Measurements from ENCODE around the gene ZNRF2.

Gene ZNRF2

DNA sequence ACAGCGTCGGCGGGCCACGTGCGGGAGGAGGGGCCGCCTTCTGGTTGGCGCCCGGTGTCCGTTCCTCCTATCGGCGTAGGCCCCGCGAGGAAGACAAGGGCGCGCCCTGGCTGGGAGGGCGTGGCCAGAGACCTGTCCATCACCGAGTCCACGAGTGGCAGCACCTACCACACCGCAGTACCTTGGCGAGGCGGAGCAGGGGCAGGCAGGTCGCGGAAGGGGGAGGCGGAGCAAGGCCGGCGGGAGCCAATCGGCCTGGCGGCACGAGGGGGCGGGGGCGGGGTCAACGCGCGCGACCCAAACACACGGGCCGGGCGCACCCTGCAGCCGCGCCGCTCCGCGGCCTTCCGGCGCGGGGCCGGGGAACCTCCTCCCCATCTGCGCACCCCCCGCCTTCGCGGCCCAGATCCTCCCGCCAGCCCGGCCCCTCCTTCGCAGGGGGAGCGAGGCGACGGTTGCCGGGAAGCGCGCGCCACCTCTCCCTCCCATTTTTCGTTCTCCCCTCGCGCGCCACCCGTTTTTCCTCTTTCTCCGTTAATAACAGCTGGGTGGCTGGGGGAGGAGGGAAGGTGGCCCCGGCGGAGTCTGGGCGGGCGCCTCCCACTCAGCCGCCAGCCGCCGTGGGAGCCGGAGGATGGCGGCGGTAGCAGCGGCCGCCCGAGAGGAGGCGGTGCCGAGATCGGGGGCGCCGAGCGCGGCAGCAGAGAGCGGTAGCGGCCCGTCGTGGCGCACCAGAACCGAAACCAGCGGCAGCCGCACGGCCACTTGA is at the start of gene ZNRF2:
TSS of gene ZNRF2 (plus strand) at position 300 of the 769 bp plus-strand sequence. CDS start 761 bp downstream, outside the sequence.
- in situ Hi-C loops (cut with MboI; ENCODE audit: low sequenced_read_pairs) = no loop called here

DNA sequence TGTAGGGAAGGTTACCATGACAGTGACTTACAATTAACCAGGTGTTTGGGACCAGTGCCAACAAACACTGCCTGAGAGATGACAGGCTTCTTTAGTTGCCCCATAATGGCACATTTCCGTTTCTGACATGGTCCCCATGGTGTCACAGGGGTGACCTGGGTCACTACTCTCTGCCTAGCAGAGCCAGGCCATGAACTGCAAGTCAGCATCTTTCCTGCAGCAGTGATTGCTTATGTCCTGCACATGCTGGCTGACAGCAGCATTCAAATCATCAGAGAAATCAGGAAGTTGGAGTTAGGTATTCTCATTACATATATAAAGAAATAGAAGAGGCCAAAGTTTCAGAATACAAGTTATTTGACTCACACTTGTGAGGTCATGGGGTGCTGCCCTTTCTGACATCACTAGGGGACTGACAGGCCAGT is 47.1 kb upstream of the ZNRF2 start:
- in situ Hi-C loops (cut with MboI; ENCODE audit: low sequenced_read_pairs) = no loop called here

DNA sequence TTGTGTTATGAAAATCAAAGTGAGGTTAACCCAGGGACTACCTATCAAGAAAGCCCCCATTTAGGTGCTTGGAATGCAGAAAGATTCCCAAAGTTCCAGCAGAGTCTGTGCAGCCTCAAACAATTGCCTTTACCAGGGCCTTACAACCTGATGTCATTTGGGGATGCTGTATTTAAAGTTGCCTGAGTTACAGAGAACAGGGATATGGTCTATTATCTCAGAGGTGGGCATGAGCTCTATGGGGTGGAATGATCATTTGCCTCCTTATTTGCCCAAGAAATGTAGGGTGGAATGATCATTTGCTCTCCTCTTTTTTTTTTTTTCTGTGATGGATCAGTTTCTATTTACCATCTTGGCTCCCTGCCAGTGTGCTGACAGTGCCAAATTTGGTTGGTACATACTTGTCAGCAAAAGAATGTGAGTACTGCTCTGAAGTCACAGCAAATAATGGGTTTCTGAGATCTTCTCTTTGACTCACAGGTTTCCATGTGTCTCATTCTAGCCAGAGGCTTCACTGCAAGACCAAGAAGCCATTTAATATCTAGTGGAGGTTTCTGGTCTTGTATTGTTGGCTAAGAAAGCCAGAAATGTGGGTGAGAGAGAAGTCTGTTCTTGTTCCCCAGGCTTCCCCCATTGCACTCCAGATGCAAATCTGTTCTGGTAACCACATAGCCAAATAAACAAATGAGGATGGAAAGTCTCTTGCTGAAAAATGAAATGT is 45.5 kb upstream of the ZNRF2 start:
- in situ Hi-C loops (cut with MboI; ENCODE audit: low sequenced_read_pairs) = no loop called here

DNA sequence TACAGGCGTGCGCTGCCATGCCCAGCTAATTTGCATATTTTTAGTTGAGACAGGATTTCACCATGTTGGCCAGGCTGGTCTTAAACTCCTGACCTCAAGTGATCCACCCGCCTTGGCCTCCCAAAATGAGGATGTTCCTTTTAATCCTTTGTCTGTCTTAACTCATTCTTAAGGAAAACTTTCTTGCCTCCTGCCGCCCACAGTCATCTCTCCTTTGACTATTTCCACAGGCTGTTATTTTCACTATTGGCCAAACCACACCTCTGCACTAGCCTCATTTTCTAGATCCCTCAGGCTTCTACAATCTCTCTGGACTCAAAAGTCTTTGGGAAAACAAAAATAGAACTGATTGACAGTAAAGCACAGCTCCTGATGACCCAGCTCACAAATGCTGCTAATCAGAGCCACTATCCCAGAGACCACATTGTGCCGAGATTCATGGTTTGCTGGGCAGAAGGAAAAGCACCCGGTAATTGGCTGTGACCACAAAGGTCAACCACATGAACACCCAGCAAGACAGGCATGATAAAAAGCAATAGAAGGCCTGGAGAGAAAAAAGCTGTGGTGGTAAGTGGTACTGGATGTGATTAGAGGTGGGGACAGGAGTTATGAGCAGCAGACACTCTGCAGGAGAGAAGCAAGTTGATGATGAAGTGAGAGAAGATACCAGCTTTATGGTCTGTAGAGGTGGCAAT is 44.1 kb upstream of the ZNRF2 start:
- in situ Hi-C loops (cut with MboI; ENCODE audit: low sequenced_read_pairs) = no loop called here

DNA sequence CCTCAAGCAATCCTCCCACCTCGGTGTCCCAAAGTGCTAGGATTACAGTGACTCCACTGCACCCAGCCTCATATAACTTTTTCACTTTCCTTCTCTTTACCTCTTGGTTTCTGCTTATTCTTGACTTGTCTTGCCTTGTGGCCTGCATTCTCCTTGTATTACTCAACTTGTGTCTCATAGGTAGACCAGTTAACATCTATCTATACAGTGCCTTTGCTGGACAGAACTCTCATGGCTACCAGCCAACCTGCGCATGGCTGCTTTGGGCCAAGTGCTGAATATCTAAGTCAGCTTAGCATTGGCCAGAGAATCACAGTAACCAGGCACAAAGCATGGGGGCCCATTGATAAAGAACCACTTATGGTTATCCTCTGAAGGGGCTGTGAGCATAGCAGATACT is 42.6 kb upstream of the ZNRF2 start:
- in situ Hi-C loops (cut with MboI; ENCODE audit: low sequenced_read_pairs) = no loop called here

DNA sequence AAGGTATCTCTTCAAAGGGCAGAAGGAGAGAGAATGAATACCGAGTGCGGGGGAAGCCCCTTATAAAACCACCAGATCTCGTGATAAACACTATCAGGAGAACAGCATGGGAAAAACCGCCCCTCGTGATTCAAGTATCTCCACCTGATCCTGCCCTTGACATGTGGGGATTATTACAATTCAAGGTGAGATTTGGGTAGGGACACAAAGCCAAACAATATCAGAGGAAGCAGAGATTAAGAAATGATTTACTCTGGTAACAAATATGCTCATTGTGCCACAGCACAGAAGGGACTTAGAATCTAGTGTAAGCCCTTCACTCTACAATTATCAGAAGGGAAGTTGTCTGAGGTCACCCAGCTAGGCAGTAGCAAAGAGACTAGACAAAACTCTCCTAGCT is 40.1 kb upstream of the ZNRF2 start:
- in situ Hi-C loops (cut with MboI; ENCODE audit: low sequenced_read_pairs) = no loop called here

DNA sequence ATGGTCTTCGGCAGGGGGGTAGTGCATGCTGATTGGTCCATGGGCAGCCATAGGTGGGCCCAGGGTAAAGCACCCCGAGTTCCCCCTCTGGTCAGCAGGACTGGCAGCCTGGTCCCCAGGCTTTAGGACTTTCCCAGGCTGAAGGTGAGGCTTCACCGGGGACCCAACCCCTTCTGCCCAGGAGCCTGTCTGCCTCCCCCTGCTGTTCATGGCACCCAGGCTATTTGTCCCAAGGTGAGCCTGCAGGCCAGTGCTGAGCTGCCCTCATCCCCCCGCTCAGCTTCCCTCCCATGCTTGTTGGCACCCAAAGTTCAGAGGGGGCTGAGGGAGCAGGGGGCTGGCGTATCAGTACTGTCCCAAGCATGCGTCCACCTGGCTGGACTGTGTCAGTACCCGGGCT is 38.5 kb upstream of the ZNRF2 start:
- in situ Hi-C loops (cut with MboI; ENCODE audit: low sequenced_read_pairs) = no loop called here

DNA sequence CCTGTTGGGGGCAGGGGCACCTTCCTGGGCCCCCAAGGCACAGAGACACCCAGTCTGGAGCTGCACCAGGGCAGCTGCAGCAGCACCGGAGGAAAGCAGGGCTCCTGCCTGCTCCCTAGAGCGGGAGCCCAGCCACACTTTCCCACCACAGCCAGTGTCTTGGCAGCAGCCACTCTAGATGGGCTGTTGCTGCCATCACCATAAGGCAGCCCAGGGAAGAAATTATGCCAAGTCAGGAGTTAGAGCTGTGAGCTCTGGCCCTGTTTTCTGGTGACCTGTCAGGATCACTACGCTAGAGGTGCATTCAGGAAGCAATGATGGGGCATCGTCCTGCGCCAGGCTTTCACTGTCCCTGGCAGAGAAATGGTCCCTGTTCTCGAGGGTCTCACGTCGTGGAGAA is 38.0 kb upstream of the ZNRF2 start:
- in situ Hi-C loops (cut with MboI; ENCODE audit: low sequenced_read_pairs) = no loop called here

DNA sequence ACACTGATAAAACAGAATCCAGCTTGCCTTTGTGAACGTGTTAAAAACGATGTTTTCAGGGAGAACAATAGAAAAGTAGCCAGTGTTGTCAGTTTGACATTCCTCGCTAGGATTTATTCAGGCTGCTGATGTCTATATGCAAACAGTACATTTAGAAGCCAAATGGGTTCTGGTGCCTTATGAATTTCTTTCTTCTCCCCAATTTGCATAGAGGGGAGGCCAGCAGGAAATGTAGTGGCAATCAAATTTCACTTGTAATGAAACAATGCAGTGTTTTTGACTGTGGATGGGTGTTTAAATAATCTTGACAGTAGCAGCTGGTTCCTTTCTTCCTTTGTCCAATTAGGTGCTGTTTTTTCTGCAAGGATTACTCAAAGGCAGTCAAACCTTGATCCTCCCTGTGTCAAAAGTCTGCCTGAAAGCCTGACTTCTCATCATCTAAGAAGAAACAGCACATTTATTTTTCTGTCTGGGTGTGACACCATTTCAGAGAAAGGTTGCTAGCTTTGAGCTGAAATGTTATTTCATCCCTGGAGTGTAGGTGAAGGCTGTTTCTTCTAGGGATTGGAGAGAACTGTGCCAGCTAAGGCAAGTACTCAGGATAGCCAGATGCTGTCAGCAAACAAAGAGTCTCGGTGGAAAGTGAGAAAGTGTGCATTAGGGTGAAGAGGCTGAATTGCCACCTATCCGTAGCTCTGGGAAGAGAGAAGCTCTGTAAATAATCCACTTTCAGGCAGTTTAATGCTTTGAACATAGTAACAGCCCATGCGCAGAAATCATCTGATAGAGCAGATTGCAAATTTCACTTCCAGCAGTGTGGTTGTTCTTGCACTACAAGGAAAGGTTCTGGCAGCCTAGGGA is 36.6 kb upstream of the ZNRF2 start:
- in situ Hi-C loops (cut with MboI; ENCODE audit: low sequenced_read_pairs) = no loop called here

DNA sequence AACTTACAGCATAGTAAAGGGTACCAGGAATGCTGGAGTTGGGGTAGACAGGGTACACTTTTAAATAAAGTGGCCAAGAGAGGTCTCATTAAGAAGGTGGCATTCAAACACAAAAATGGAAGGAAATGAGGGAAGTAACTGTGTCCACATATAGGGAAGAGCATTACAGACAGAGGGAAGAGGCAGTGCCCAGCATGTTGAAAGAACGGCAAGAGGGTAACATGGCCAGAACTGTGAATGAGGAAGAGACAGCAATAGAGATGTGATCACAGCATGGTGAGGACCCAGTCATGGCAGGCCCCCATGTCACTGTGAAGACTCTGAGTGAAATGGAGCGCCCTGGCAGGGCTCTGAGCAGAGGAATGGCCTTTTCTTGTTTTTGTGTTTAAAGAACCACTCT is 35.1 kb upstream of the ZNRF2 start:
- in situ Hi-C loops (cut with MboI; ENCODE audit: low sequenced_read_pairs) = no loop called here

DNA sequence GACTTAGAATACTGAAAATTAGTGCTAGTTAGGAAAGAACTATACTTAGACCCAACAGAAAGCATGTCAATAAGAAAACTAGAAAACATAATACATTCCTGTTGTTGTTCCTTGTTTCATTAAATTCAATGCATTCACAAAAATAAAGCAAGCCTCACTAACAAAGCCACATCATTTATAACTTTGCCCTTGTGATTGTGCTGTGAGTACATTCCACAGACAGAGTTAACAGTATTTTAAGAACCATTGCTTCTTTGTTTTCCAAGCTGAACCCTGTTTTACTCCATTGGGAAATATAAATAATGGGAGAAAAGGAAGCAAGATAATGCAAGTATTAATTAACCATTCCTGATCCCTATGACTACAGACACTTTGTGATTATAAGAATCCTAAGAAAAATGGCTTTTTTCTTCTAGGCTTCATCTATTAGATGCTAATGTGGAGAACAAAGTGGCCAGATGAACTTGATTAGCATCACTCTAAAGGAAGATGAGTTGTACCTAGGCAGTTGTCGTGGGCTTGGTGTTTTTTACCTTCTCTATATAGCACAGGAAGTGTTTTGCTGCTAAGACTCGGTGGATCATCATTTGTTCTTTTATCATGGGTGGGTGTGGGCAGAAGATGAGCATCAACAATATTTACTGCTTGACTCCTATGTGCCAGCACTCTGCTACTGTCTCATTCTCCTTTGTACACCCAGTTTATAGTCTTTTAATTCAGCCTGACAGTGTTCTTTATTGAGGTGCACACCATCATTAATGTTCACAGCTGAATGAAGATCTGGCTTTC is 34.2 kb upstream of the ZNRF2 start:
- in situ Hi-C loops (cut with MboI; ENCODE audit: low sequenced_read_pairs) = no loop called here

DNA sequence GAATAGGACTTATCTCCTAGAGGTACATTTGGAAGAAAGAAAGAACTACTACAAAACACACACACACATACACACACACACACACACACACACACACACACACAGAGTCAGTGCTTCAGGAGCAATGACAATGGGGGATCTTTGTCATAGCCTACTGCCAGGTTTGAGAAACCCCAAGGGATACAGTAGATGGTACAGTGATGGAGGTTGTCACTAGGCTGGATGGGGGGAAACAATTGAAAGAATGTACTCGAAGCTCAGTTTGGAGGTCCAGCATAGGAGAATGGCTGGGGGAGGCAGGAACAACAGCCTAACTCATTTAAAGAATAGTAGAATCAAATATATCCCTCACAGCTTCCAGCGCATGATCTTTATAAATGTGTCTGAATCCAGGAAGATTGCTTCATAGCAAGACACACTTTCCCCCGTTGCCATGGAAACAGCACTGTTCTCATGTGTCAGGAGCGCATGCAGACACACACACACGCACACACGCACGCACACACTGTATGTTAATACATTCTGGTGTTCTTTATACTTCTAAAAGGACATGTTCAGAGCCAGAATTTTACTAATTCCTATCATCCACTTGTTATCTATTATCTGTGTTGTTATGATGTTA is 32.6 kb upstream of the ZNRF2 start:
- in situ Hi-C loops (cut with MboI; ENCODE audit: low sequenced_read_pairs) = no loop called here

DNA sequence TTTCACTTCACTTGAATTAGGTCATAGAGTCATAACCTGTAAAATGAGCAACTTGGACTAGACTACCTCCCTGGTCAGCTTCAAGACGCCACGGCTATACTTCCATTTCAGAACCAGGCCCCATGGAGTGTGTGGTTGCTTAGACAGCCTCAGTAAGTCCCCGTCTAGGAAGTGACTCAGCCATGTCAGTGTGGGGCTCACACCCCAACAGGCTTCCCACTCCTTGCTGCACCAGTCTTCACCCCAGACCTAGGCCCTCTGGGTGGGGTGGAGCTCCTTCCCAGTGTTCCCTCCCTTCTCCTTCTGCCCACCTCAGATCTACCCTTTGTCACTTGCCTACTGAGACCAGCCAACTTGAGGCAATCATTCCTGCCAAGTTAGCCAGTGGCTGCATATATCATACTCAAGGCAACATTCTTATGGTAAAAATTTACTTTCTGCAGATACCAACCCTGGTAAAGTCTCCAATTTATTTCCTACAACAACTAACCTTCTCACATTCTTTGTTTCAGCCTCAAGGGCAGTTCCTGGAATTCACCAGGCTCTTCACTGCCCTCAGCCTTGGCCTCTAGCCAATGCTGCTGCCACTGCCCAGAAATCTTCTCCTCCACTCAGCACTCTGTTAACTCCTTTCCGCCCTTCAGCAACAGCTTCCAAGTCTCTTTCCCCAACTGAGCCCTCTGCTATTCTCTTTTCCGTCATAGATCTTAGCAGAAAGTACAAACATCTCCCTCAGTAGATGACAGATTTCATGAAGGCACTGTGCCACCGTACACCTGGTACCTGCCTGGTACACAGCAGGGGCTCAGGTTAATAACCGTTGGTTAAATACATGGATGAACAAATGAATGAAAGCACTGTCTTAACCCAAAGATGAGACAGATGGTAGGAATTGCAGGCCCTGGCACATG is 31.3 kb upstream of the ZNRF2 start:
- in situ Hi-C loops (cut with MboI; ENCODE audit: low sequenced_read_pairs) = no loop called here

DNA sequence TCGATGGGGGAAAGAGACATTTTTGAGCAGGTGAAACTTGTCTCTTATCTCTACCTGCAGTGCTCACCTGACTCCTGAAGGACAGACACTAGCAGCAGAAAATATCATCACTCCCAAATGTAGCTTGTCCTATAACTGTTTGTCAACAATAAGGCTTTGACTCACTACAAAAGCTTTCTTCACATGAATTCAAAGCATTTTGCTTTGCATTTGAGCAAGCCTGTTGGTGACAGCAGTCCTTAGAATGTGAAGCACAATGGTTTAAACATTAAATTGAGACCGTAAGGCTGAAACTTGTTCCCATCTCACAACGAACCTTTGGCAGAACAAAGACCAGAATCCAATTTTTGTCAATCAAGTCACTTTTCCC is 30.6 kb upstream of the ZNRF2 start:
- in situ Hi-C loops (cut with MboI; ENCODE audit: low sequenced_read_pairs) = no loop called here

DNA sequence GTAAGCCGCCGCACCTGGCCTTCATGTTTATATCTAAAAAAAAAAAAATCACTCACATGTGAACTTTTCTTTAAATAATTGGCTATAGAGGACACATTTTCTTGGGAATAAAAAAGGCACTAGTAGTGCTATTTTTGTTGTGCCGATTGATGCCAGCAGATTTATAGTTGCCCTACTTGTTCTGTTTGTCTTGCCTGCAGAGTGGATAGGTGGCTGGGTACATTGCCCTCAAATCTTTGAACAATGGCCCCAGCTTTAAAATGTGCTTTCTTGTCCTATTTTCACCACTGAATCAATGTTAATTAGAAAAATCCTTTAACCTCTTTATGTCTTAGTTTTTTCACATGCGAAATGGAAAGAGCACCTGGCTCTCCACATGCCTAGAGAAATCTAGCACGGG is 30.1 kb upstream of the ZNRF2 start:
- in situ Hi-C loops (cut with MboI; ENCODE audit: low sequenced_read_pairs) = no loop called here

DNA sequence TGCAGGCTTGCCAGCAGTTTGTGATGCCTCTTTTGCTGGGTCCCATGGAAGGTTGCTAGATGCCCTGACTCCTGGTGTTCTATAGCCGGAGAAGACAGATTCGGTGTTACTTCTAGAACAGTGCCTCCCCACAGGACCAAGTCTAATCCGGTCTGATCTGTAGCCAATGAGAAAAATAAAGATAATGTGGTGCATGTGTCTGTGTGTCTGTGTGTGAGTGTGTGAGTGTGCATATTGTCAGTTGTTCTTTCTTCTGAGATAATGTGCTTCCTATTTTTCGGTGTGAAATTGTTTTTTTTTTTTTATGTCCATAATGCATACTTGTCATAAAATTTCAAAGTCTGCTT is 29.7 kb upstream of the ZNRF2 start:
- in situ Hi-C loops (cut with MboI; ENCODE audit: low sequenced_read_pairs) = no loop called here

DNA sequence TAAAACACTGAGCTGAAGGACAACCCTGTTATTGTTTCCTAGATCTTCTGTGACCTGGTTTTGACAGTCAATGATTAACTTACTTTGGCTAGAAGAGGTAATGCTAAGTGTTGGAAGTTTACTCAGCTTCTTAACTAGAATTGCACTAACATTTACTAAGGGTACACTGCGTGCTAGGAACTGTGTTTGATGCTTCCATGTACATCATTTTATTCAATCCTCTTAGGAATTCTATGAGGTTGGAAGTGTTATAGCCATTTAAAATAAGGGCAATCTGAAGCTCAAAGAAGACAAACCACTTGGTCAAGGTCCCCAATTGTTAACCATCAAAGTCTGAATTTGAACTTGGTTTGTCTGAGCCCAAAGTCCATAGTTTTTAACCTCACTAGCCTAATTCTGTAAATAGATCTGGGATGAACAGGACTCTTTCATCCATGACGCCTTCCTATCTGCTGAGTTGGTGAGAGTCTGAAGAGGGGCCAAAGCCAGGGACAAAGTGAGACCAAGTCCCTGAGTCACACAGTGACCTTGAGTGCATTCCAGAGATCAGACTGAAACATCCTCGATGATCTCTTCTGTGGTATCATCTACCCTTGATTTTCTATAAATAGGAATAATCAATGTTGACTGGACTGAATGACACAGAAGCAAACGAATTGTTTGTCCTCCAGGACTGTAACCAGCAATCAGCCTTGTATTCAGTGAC is 29.2 kb upstream of the ZNRF2 start:
- in situ Hi-C loops (cut with MboI; ENCODE audit: low sequenced_read_pairs) = no loop called here

DNA sequence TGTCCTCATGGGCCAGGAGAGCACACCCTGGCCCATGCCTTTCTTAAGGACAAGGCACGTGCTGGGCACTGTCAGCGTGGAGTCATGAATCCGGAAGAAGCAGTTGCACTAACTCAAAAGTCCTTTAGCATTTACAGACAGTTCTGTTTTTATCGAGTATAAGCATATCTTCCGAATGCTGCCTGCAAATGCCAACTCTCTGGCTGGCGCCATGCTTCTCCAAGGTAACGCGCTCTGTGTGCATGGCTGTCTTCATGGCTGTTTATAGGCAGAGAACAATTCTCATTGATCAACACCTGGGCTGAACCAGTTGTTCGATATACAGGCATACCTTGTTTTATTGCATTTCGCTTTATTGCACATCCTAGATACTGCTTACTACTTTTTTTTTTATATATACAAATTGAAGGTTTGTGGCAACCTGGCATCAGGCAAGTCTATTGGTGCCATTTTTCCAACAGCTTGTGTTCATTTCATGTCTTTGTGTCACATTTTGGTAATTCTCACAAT is 28.0 kb upstream of the ZNRF2 start:
- in situ Hi-C loops (cut with MboI; ENCODE audit: low sequenced_read_pairs) = no loop called here
